HepG2 (cell line): Measurements from ENCODE around the gene PRSS22. TPM values are rescaled to one million over a fixed set of nuclear protein-coding genes. Genes with fewer than 3 reads are reported as not detected.

Experiments used
- ATAC-seq: fragments of 200-7000 bp; cut with Tn5 transposase; 3 replicates; pipeline ENCODE4 v1.9.1; 2020; ENCODE audit warnings: mild to moderate bottlenecking, moderate library complexity
- BruUV-seq: library from RNA; stranded (reverse); fragments of 400-500 nt; replicated peaks from 2 replicates; lab custom pipeline; 2021; lab: Mats Ljungman, UMichigan
- CTCF ChIA-PET: fragments of 300-600 bp; formaldehyde crosslinking; extraction: SDS; loops from one replicate; lab custom pipeline; 2021; ENCODE audit warnings: low total read pairs, inconsistent platforms, low intra/inter-chr PET ratio; lab: Yijun Ruan, JAX
- POLR2A ChIA-PET: fragments of 350-600 bp; sonication (Branson Sonifier 250); formaldehyde crosslinking; loops from one replicate; lab custom pipeline; 2020; ENCODE audit warnings: antibody characterized with exemption, inconsistent platforms; lab: Yijun Ruan, JAX
- DNase-seq: peaks from one replicate; pipeline ENCODE4 v3.0.0-alpha.2; 2015; ENCODE audit warnings: low spot score
- FAIRE-seq: peaks from 3 replicates; lab custom pipeline; 2011; peaks lifted over from hg19 to GRCh38; lab: Jason Lieb, UNC
- H2AFZ ChIP-seq: one replicate; pipeline ENCODE4 v1.6.1; 2011; ENCODE audit warnings: low read length, inconsistent platforms
- H3K27ac ChIP-seq: fragments of 300-600 bp; 3 replicates; pipeline ENCODE4 v1.8.0; 2011; ENCODE audit warnings: mixed run types, mild to moderate bottlenecking, mixed read lengths, low read length, inconsistent platforms; ENCODE audit not compliant: insufficient read depth; ENCODE audit errors: extremely low read length
- H3K27me3 ChIP-seq, 2 experiments: fragments of 200-600 bp in 1 of 2; 2 replicates in 1 of 2; 3 replicates in 1 of 2; pipeline versions ENCODE4 v1.6.0 to v1.8.0; 2011; ENCODE audit warnings: low read length in 2 of 2, mild to moderate bottlenecking in 2 of 2, moderate library complexity in 2 of 2, inconsistent platforms in 1 of 2; ENCODE audit not compliant: insufficient read depth in 2 of 2, control insufficient read depth in 1 of 2
- H3K36me3 ChIP-seq, 2 experiments: fragments of 200-600 bp in 1 of 2; replicated peaks in 1 of 2; 2 replicates in 1 of 2; 3 replicates in 1 of 2; pipeline versions ENCODE4 v1.5.1 to v1.8.0; 2011; ENCODE audit warnings: low read length in 2 of 2, inconsistent platforms in 1 of 2; ENCODE audit not compliant: insufficient read depth in 2 of 2, control insufficient read depth in 1 of 2
- H3K4me1 ChIP-seq: 2 replicates; pipeline ENCODE4 v1.5.1; 2012; ENCODE audit warnings: low read length, inconsistent platforms; ENCODE audit not compliant: insufficient read depth
- H3K4me2 ChIP-seq: 2 replicates; pipeline ENCODE4 v1.6.0; 2011; ENCODE audit warnings: low read depth, low read length, inconsistent platforms
- H3K4me3 ChIP-seq, 3 experiments: fragments of 200-600 bp in 1 of 3; sonication (generic), shearing (Covaris generic) in 1 of 3; replicated peaks in 1 of 3; 2 replicates each; pipeline ENCODE4 v1.5.1; 2011 to 2016; ENCODE audit warnings: low read length in 3 of 3, inconsistent platforms in 2 of 3, low read depth in 2 of 3, mild to moderate bottlenecking in 2 of 3, control low read depth in 1 of 3, mixed read lengths in 1 of 3; ENCODE audit not compliant: insufficient read depth in 1 of 3
- H3K79me2 ChIP-seq: one replicate; pipeline ENCODE4 v1.6.1; 2011; ENCODE audit warnings: low read length, inconsistent platforms; ENCODE audit not compliant: insufficient read depth
- H3K9ac ChIP-seq: 2 replicates; pipeline ENCODE4 v1.6.0; 2011; ENCODE audit warnings: mild to moderate bottlenecking, low read depth, low read length, inconsistent platforms; ENCODE audit not compliant: insufficient read depth
- H3K9me3 ChIP-seq: 2 replicates; pipeline ENCODE4 v1.5.1; 2012; ENCODE audit warnings: mild to moderate bottlenecking, low read length
- H4K20me1 ChIP-seq: 2 replicates; pipeline ENCODE4 v1.6.0; 2011; ENCODE audit warnings: inconsistent platforms, mild to moderate bottlenecking, low read length, moderate library complexity; ENCODE audit not compliant: insufficient read depth
- DNMT1 ChIP-seq: sonication (generic); formaldehyde crosslinking; IDR thresholded peaks from 2 replicates; pipeline ENCODE4 v1.5.1; 2020; ENCODE audit warnings: mild to moderate bottlenecking, missing genetic modification reagents
- KLF13 ChIP-seq: sonication (generic); formaldehyde crosslinking; IDR thresholded peaks from 2 replicates; pipeline ENCODE4 v1.4.0; 2020; ENCODE audit warnings: mild to moderate bottlenecking, missing genetic modification reagents
- MATR3 ChIP-seq: sonication (generic); formaldehyde crosslinking; IDR thresholded peaks from 2 replicates; pipeline ENCODE4 v1.4.0; 2020; ENCODE audit warnings: missing genetic modification reagents
- MIER3 ChIP-seq: IDR thresholded peaks from 2 replicates; pipeline ENCODE4 v1.6.1; 2016; ENCODE audit warnings: missing compliant biosample characterization, borderline replicate concordance
- MZF1 ChIP-seq: sonication (generic); formaldehyde crosslinking; IDR thresholded peaks from 2 replicates; pipeline ENCODE4 v1.8.1; 2023; ENCODE audit warnings: mild to moderate bottlenecking, missing genetic modification reagents, borderline replicate concordance
- NAIF1 ChIP-seq: sonication (generic); formaldehyde crosslinking; IDR thresholded peaks from 2 replicates; pipeline ENCODE4 v1.5.0; 2020; ENCODE audit warnings: mild to moderate bottlenecking, missing genetic modification reagents, borderline replicate concordance
- NFKB2 ChIP-seq: sonication (generic); formaldehyde crosslinking; IDR thresholded peaks from 2 replicates; pipeline ENCODE4 v1.4.0; 2020; ENCODE audit warnings: missing genetic modification reagents, borderline replicate concordance
- ZIK1 ChIP-seq: sonication (generic); formaldehyde crosslinking; IDR thresholded peaks from 2 replicates; pipeline ENCODE4 v1.5.0; 2020; ENCODE audit warnings: mild to moderate bottlenecking, low read depth, missing genetic modification reagents, borderline replicate concordance
- ZNF142 ChIP-seq: sonication (generic); formaldehyde crosslinking; IDR thresholded peaks from 2 replicates; pipeline ENCODE4 v1.4.0; 2020; ENCODE audit warnings: missing genetic modification reagents
- ZNF431 ChIP-seq: sonication (generic); formaldehyde crosslinking; IDR thresholded peaks from 2 replicates; pipeline ENCODE4 v1.9.0; 2022; ENCODE audit warnings: missing genetic modification reagents, low read depth, mild to moderate bottlenecking, borderline replicate concordance
- ZSCAN12 ChIP-seq: sonication (generic); formaldehyde crosslinking; IDR thresholded peaks from 2 replicates; pipeline ENCODE4 v1.9.0; 2021; ENCODE audit warnings: mild to moderate bottlenecking, missing genetic modification reagents
- ZSCAN22 ChIP-seq: sonication (generic); formaldehyde crosslinking; IDR thresholded peaks from 2 replicates; pipeline ENCODE4 v1.4.0; 2020; ENCODE audit warnings: mild to moderate bottlenecking, missing genetic modification reagents
- ZSCAN25 ChIP-seq: sonication (generic); formaldehyde crosslinking; IDR thresholded peaks from 2 replicates; pipeline ENCODE4 v1.8.0; 2022; ENCODE audit warnings: mild to moderate bottlenecking, missing genetic modification reagents
- WGBS: methylation state at CpG from one replicate; pipeline ENCODE4 v1.1.6; 2017; ENCODE audit warnings: low lambda C conversion rate; 5-methylcytosine and 5-hydroxymethylcytosine counted together
- in situ Hi-C: cut with HindIII; loops from 2 replicates; pipeline ENCODE4 v1.10.0; 2017; ENCODE audit warnings: low pct_unique_long_range_greater_than_20kb; ENCODE audit not compliant: extremely low pct_ligation_motif_present
- intact Hi-C: fragments of 100-400 bp; cut with micrococcal nuclease; formaldehyde crosslinking; loops from one replicate; pipeline ENCODE4 v1.10.0; 2022; ENCODE audit not compliant: unreplicated experiment
- polyA plus RNA-seq, 8 experiments: library from polyadenylated mRNA; depleted of rRNA in 3 of 8; stranded (reverse) in 7 of 8; unstranded in 1 of 8; fragments of >200 nt; fragmentation: Illumina TruSeq in 4 of 8; extraction: Trizol in 4 of 8; gene quantifications; 2 replicates each; pipeline versions ENCODE4 v1.2.1 to v1.2.3, GENCODE V29; 2011 to 2016; ENCODE audit warnings: low read depth in 4 of 8, missing spikeins in 1 of 8, mixed read lengths in 1 of 8; ENCODE audit not compliant: insufficient read depth in 1 of 8
- total RNA-seq, 5 experiments: library from RNA; depleted of rRNA; stranded (reverse); fragments of >200 nt; fragmentation: Illumina TruSeq; extraction: Trizol; gene quantifications; 2 replicates each; pipeline ENCODE4 v1.2.3, GENCODE V29; 2016; ENCODE audit warnings: low read depth in 1 of 5
- TF ChIP-seq, protein P1 (sequence below): sonication (generic); formaldehyde crosslinking; IDR thresholded peaks from 2 replicates; pipeline ENCODE4 v1.5.0; 2020; ENCODE audit warnings: mild to moderate bottlenecking, low read depth, missing genetic modification reagents, borderline replicate concordance
- TF ChIP-seq, protein P2 (sequence below): IDR thresholded peaks from 2 replicates; pipeline ENCODE4 v1.6.1; 2016; ENCODE audit warnings: low read depth

PRSS22 gene
- total and polyA plus RNA-seq, 2 of the 13 experiments (the other 11 are each of a cell fraction or from before 2014, with no cell fraction given): 0.24 to 0.32 TPM

DNA sequence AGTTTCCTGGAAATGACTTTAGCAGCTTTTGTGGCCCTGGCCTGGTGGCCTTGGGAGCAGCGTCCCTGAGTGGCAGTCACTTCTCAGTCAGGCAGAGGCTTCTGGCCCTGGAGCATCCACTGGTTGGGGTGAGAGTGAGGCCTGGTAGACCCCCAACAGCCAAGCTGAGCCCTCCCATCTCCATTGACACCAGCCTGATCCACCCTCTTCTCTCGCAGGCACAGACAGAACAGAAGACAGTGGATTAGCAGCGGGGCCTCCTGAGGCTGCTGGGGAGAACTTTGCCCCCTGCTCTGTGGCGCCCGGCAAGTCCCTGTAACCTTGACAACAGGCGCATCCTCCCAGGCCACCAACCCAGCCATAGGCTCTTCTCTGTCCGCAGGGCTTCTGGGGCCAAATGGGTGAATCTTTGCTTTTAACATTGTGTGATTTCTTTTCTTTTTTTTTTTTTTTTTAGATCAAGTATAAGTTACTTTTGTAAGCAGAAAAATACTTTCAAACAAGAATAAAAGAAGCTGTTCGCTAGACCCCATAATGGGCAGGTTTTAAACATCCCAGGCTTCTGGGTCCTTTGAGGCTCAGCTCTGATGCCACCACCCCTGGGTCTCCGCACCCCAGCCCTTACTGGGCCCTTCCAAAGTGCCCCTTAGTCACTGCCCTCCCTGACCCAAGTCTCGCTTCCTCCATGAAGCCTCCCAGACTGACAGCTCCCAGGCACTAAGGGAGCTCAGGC is 41.0 kb upstream of the PRSS22 start:
- peak overlapping the region; percentile 71 for H3K4me2 ChIP-seq
- no peak for TF ChIP-seq ZNF142 (CRISPR knock-in tag)
- peak; percentile 29; the same call in 1 of the 2 replicates for TF ChIP-seq MIER3 (CRISPR knock-in tag)
- TF ChIP-seq MATR3 (CRISPR knock-in tag): no peak
- TF ChIP-seq, protein P1, sequence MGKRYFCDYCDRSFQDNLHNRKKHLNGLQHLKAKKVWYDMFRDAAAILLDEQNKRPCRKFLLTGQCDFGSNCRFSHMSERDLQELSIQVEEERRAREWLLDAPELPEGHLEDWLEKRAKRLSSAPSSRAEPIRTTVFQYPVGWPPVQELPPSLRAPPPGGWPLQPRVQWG (CRISPR knock-in tag): no peak
- TF ChIP-seq NAIF1 (CRISPR knock-in tag): no peak
- TF ChIP-seq KLF13 (CRISPR knock-in tag): no peak
- TF ChIP-seq DNMT1 (CRISPR knock-in tag): 0 out of 2 replicates have a peak, but pooled peaks have one; percentile 37
- no peak for TF ChIP-seq NFKB2
- TF ChIP-seq, protein P2, sequence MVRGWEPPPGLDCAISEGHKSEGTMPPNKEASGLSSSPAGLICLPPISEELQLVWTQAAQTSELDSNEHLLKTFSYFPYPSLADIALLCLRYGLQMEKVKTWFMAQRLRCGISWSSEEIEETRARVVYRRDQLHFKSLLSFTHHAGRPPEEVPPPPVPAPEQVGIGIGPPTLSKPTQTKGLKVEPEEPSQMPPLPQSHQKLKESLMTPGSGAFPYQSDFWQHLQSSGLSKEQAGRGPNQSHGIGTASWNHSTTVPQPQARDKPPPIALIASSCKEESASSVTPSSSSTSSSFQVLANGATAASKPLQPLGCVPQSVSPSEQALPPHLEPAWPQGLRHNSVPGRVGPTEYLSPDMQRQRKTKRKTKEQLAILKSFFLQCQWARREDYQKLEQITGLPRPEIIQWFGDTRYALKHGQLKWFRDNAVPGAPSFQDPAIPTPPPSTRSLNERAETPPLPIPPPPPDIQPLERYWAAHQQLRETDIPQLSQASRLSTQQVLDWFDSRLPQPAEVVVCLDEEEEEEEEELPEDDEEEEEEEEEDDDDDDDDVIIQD (CRISPR knock-in tag): no peak
- TF ChIP-seq ZIK1: no peak
- TF ChIP-seq MZF1 (CRISPR knock-in tag): no peak
- TF ChIP-seq ZSCAN12 (CRISPR knock-in tag): no peak
- TF ChIP-seq ZSCAN25 (CRISPR knock-in tag): no peak
- TF ChIP-seq ZSCAN22: no peak
- no peak for TF ChIP-seq ZNF431 (CRISPR knock-in tag)

More for the DNA sequence above, 41.0 kb upstream of the PRSS22 start:
- Histone ChIP-seq H3K36me3 (peaks cover 2 to 4% of the 10 kb centered on the region in 2 experiments; a peak in 2 of 5 replicates), H2AFZ (no peak overlapping the region), H3K9ac (peak overlapping the region; percentile 63), H3K79me2 (no peaks in the 10 kb centered on the region), H4K20me1 (no peaks in the 10 kb centered on the region; the same call in 1 of the 2 replicates), H3K9me3 (no peaks in the 10 kb centered on the region), H3K27ac (peak overlapping the region; percentile 80), H3K27me3 (no peaks in the 10 kb centered on the region), H3K4me1 (peaks cover 58% of the 10 kb centered on the region), H3K4me3 (peak overlapping the region in 1 of 3 experiments; percentile 35; a peak in 1 of 6 replicates)
- ChIA-PET POLR2A (interaction anchor here (1.0 to 2.2 kb wide), 5 partner anchors 11 to 30 kb away, joined by 3 to 24 read pairs (median 5); partner anchors contain the start of genes FLYWCH1 and FLYWCH2), CTCF (no interaction called here)
- WGBS: 38% methylated on average over 6 of the region's 10 CpGs
- ATAC-seq (peak; percentile 91), FAIRE-seq (peak; percentile 90), DNase-seq (peak; percentile 76)
- BruUV-seq: no TSS peak
- in situ Hi-C loops: no loop called here
- intact Hi-C loops: no loop called here
